Activated T-helper 1 cell treated with Interleukin-2 at 50 U/mL for 16 hours (primary cell): Measurements from ENCODE around the gene OBI1.

Experiments
- DNase-seq: peaks from one replicate; pipeline ENCODE4 v3.0.0-alpha.2; 2020; ENCODE audit warnings: low read depth

Gene OBI1

GRCh38 chr13:78586706-78587105 lies 72.2 kb downstream of the OBI1 start:
- no peak for DNase-seq

- DNase-seq, result no peak
Measured at GRCh38 chr13:78576261-78576660, 82.7 kb downstream of the OBI1 start.

- DNase-seq, result no peak
Measured at GRCh38 chr13:78572459-78572858, 86.5 kb downstream of the OBI1 start.

- no peak for DNase-seq
Measured at GRCh38 chr13:78569029-78569428, 89.9 kb downstream of the OBI1 start.

- DNase-seq, result no peak
Measured at GRCh38 chr13:78566631-78567030, 92.3 kb downstream of the OBI1 start.
